Thymus (tissue), 11 donors: Measurements from ENCODE around the gene NDUFA8. TPM values are rescaled to one million over a fixed set of nuclear protein-coding genes. Genes with fewer than 3 reads are reported as not detected.

Experiments
- DNase-seq, 9 donors: peaks; one replicate each; pipeline ENCODE4 v3.0.0-alpha.2; 2013; ENCODE audit warnings: low spot score in 9 of 9, low read depth in 6 of 9, missing footprints in 1 of 9
- H3K27ac ChIP-seq, 2 donors: one replicate each; pipeline ENCODE4 v1.5.1; 2013; ENCODE audit warnings: control low read depth in 1 of 2, low read depth in 1 of 2, low read length in 1 of 2, mild to moderate bottlenecking in 1 of 2, moderate library complexity in 1 of 2
- H3K27me3 ChIP-seq, 2 donors: one replicate each; pipeline ENCODE4 v1.5.1; 2013; ENCODE audit warnings: low read length in 1 of 2; ENCODE audit not compliant: control insufficient read depth in 2 of 2, insufficient read depth in 1 of 2
- H3K36me3 ChIP-seq, 2 donors: one replicate each; pipeline ENCODE4 v1.5.1; 2013; ENCODE audit warnings: low read length in 1 of 2, mild to moderate bottlenecking in 1 of 2, moderate library complexity in 1 of 2; ENCODE audit not compliant: control insufficient read depth in 2 of 2, insufficient read depth in 2 of 2
- H3K4me1 ChIP-seq, 2 donors: one replicate each; pipeline ENCODE4 v1.5.1; 2013; ENCODE audit warnings: low read length in 2 of 2; ENCODE audit not compliant: control insufficient read depth in 2 of 2, insufficient read depth in 2 of 2
- H3K4me3 ChIP-seq, 2 donors: one replicate each; pipeline ENCODE4 v1.5.1; 2013; ENCODE audit warnings: low read length in 2 of 2, control low read depth in 1 of 2, mild to moderate bottlenecking in 1 of 2
- H3K9me3 ChIP-seq, 2 donors: one replicate each; pipeline ENCODE4 v1.5.1; 2013; ENCODE audit warnings: low read length in 1 of 2, mild to moderate bottlenecking in 1 of 2; ENCODE audit not compliant: control insufficient read depth in 2 of 2, insufficient read depth in 1 of 2
- WGBS: extraction: QIAGEN DNeasy Blood & Tissue Kit; methylation state at CpG from one replicate; pipeline ENCODE4 v1.1.7; 2013; 5-methylcytosine and 5-hydroxymethylcytosine counted together
- polyA plus RNA-seq: library from polyadenylated mRNA; stranded (reverse); fragments of 200-250 nt; gene quantifications from one replicate; pipeline ENCODE4 v1.2.3, GENCODE V29; 2013
- total RNA-seq: library from RNA; stranded (reverse); fragments of 120-200 nt; gene quantifications from one replicate; pipeline ENCODE4 v1.2.4, GENCODE V29; 2013
- donor health status: healthy.

The NDUFA8 gene
- total and polyA plus RNA-seq, 2 donors: 42.8 to 55.9 TPM

DNA sequence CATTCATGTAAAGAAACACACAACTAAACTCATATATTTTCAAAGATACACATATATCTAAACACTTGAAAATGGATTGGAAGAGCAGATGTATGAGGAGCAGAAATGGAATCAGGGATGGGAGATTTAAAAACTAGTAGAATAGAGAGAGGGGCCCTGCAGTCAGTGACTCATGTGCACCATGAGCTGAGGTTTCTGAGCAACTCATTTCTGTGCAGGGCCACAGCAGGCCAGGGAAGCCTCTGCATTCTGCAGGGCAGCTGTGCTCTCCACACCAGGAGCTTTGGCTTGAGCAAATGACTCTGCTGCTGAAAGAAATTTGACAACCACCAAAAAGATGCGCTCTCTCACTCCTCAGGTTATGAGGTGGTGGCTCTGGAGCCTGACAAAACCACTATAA is 42.1 kb upstream of the NDUFA8 start:
- Histone ChIP-seq H3K36me3 (no peaks in the 10 kb centered on the region), H3K27ac (no peak overlapping the region), H3K27me3 (peaks cover 0 to 9% of the 10 kb centered on the region in 2 donors), H3K9me3 (no peaks in the 10 kb centered on the region), H3K4me1 (no peaks in the 10 kb centered on the region), H3K4me3 (no peak overlapping the region)
- no peak for DNase-seq
- WGBS: 95% methylated on average over 1 of the region's 1 CpG

DNA sequence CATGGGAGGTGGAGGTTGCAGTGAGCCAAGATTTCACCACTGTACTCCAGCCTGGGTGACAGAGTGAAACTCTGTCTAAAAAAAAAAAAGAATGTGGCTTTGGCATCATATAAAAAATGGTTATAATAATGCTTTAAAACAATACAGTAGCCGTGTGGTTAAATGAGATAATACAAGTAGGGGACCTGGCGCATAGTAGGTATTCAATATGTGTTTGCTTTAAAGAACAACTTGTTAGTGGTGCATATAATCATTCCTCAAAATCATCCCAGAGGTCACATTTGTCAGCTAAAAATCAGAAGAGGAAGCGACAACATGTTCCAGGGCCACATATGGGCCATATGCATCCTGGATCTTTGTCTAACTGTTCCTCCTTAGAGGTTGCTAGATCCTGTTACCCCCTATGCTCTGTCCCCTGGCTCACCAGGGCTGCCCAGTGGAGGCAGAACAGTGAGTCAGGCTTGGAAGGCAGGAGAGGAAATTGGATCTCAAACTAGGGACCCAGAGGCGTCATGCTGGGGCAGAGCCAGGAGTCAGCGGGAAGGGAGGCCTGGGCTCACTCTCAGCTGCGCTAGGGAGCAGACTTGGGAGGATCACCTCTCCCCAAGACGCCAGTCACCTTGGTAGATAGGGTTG is 41.5 kb upstream of the NDUFA8 start:
- Histone ChIP-seq H3K27me3 (peaks cover 0 to 9% of the 10 kb centered on the region in 2 donors), H3K27ac (no peak overlapping the region), H3K9me3 (no peaks in the 10 kb centered on the region), H3K4me1 (no peaks in the 10 kb centered on the region), H3K4me3 (no peak overlapping the region), H3K36me3 (no peaks in the 10 kb centered on the region)
- WGBS: 94% methylated on average over 7 of the region's 7 CpGs
- DNase-seq: no peak

DNA sequence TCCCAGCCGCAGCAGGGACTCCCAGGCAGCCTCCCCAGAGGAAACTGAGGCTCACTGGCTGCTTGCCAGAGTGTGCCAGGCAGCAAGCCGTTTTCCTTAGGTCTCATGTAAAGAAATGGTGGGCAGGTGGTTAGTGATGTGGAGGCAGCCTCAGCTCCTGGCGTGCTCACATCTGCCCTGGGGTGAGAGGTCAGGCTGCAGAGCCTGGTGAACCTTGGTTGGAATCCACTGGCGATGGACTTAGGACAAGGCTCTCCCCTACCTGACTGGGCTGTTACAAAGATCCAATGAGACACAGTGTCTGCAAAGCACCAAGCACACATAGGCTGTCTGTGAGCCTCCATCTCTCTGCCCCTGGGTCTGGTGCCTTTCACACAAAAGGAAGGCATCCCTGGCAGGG is 38.3 kb upstream of the NDUFA8 start:
- H3K4me3 ChIP-seq: no peak overlapping the region
- H3K9me3 ChIP-seq: no peaks in the 10 kb centered on the region
- DNase-seq: no peak
- H3K27me3 ChIP-seq: peaks cover 0 to 9% of the 10 kb centered on the region in 2 donors
- H3K4me1 ChIP-seq: no peaks in the 10 kb centered on the region
- no peak overlapping the region for H3K27ac ChIP-seq
- 95% methylated on average over 4 of the region's 4 CpGs for WGBS
- no peaks in the 10 kb centered on the region for H3K36me3 ChIP-seq

GRCh38 chr9:122197426-122197825 is 37.8 kb upstream of the NDUFA8 start:
- Histone ChIP-seq H3K27me3 (peaks cover 0 to 9% of the 10 kb centered on the region in 2 donors), H3K9me3 (no peaks in the 10 kb centered on the region), H3K4me1 (no peaks in the 10 kb centered on the region), H3K27ac (no peak overlapping the region), H3K36me3 (no peaks in the 10 kb centered on the region), H3K4me3 (no peak overlapping the region)
- DNase-seq: no peak
- whole genome bisulfite sequencing: 89% methylated on average over 7 of the region's 7 CpGs

GRCh38 chr9:122195875-122196274 is 36.3 kb upstream of the NDUFA8 start:
- Histone ChIP-seq H3K36me3 (no peaks in the 10 kb centered on the region), H3K4me1 (no peaks in the 10 kb centered on the region), H3K4me3 (no peak overlapping the region), H3K9me3 (no peaks in the 10 kb centered on the region), H3K27me3 (peaks cover 0 to 9% of the 10 kb centered on the region in 2 donors), H3K27ac (no peak overlapping the region)
- DNase-seq: no peak
- WGBS: 90% methylated on average over 4 of the region's 4 CpGs

DNA sequence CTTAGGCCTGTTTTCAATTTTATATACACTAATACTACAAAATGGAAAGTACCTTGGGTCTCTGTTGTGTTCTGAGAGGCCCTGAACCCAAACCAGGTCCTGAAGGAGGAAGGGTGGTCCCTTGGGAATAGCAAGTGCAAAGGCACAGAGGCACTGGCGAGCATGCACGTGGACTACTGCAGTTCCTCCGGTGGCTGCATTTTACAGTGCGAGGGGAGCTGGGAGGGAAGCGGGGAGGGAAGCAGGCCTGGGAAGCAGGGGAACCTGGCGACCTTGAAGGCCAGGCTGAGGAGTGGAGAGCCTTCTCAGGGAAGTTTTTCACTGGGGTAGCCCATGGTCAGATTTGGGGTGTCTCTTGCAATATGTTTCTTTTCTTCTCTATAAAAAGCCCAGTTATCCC is 34.1 kb upstream of the NDUFA8 start:
- no peaks in the 10 kb centered on the region for H3K4me1 ChIP-seq
- WGBS: 96% methylated on average over 6 of the region's 6 CpGs
- DNase-seq: no peak
- H3K9me3 ChIP-seq: no peaks in the 10 kb centered on the region
- H3K4me3 ChIP-seq: no peak overlapping the region
- H3K36me3 ChIP-seq: no peaks in the 10 kb centered on the region
- H3K27ac ChIP-seq: no peak overlapping the region
- H3K27me3 ChIP-seq: peaks cover 0 to 9% of the 10 kb centered on the region in 2 donors

GRCh38 chr9:122192914-122193525 is 33.4 kb upstream of the NDUFA8 start:
- 93% methylated on average over 16 of the region's 16 CpGs for WGBS

DNA sequence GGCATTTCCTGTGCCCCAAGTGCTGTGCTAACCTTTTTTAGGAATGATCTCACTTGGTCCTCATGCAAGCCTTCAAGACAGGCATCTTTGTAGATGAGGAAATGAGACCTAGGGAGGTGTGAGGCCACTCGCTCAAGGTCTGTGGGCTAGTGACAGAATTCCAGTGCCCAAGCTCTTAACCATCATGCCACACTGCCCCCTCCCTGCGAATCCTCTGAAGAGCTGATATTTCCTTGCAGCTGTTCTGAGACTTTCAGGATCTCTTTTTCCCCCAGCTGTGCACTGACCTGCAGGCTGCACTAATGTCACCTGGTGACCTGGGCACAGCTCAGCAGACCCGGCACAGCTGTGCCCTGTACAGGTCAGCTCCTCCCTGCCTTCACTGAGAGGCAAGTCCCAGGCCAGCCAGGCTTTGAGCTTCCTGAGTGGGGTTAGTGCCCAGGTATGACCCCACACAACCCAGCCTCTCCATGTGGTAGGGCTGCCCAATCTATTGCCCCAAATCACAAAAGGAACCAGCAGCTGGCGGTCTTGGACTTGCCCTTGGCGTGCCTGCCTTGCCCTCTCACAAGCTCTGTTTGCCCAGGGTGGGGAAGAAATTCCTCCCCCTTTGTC is 32.8 kb upstream of the NDUFA8 start:
- DNase-seq: no peak
- no peak overlapping the region for H3K27ac ChIP-seq
- no peaks in the 10 kb centered on the region for H3K36me3 ChIP-seq
- H3K9me3 ChIP-seq: no peaks in the 10 kb centered on the region
- H3K4me1 ChIP-seq: no peaks in the 10 kb centered on the region
- no peak overlapping the region for H3K4me3 ChIP-seq
- peaks cover 0 to 2% of the 10 kb centered on the region in 2 donors for H3K27me3 ChIP-seq
- WGBS: 95% methylated on average over 5 of the region's 5 CpGs

More at GRCh38 chr9:122192914-122193525, 33.4 kb upstream of the NDUFA8 start:
- Histone ChIP-seq H3K27me3 (peaks cover 0 to 6% of the 10 kb centered on the region in 2 donors), H3K4me3 (no peak overlapping the region), H3K4me1 (no peaks in the 10 kb centered on the region), H3K36me3 (no peaks in the 10 kb centered on the region), H3K27ac (no peak overlapping the region), H3K9me3 (no peaks in the 10 kb centered on the region)
- DNase-seq: no peak

GRCh38 chr9:122191584-122191983 is 32.0 kb upstream of the NDUFA8 start:
- H3K4me3 ChIP-seq: no peak overlapping the region
- H3K27me3 ChIP-seq: no peaks in the 10 kb centered on the region
- H3K9me3 ChIP-seq: no peaks in the 10 kb centered on the region
- no peaks in the 10 kb centered on the region for H3K36me3 ChIP-seq
- no peaks in the 10 kb centered on the region for H3K4me1 ChIP-seq
- H3K27ac ChIP-seq: no peak overlapping the region
- 95% methylated on average over 11 of the region's 11 CpGs for WGBS
- no peak for DNase-seq
